ENCODE results near the gene METTL16. TPM values are rescaled to one million over a fixed set of nuclear protein-coding genes. Genes with fewer than 3 reads are reported as not detected.

METTL16 gene
- total RNA-seq, 1 donor from 2014 or later: 22.6 TPM

DNA sequence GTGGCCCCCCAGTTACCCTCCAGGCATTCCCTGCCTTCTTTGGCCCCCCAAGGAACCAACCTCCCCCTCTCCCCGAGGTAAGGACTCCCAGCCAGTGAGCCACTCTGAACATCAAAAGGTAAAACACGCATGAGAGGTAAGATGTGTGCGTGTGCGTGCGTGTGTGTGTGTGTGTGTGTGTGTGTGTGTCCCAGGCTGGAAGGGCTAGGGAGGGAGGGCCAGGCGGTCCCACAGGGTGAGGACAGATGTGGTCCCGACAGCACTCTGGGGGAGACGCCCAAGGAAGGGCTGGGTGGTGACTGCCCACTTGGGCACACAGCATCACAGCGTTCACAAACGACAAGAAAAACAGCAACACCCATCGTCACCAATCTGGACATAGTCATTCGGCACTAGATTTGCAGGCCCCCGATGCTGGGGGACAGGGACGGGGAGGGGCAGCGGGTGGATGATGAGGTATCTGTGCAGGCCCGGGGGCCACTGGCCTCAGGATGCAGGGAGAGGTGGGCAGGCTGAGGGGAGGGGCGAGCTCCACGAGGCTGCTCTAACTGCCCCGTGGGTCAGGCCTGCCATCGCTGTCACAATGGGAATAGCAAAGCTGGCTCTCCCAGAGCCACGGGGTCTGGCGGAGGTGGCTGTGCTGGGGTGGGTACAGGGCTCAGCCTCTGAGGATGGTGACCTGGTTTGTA is 127.1 kb downstream of the METTL16 start:
- peak overlapping the region; percentile 52 for H3K4me3 Mint-ChIP-seq (ENCODE audit: unreplicated experiment)
- H3K36me3 Mint-ChIP-seq (ENCODE audit: unreplicated experiment): no peaks in the 10 kb centered on the region

DNA sequence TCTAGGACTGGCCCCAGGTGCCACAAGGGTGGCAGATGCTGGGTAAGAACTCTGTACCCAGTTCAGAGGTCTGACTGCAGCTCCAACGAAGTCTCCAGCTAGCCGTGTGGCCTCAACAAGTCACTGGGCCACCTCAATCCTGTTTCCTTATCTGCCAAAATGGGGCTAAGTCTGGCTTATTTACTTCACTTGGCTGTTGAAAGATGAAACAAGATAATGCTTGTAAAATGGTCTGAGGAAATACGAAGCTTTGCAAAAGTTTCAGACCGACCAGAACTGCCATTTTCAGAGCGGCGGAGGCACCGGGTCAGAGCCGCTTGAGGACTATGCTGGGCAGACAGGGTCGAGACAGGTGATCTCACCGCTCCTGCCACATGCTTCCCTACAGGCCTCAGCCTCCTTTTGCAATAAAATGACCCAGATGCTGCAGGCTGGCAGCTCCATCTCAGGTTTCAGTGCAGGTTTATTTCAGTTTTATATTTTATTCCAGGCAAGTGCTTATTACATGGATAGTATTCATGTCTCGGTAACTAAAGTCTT is 128.0 kb downstream of the METTL16 start:
- no peak for TF ChIP-seq CTCF (IDR thresholded peaks at IDR 0.05; ENCODE audit: partially characterized antibody, unreplicated experiment)
- Mint-ChIP-seq H3K4me1 (ENCODE audit: low read depth, unreplicated experiment) (peaks cover 35% of the 10 kb centered on the region), H3K36me3 (ENCODE audit: unreplicated experiment) (no peaks in the 10 kb centered on the region), H3K27ac (ENCODE audit: unreplicated experiment) (peak overlapping the region; percentile 68), H3K4me3 (ENCODE audit: unreplicated experiment) (peak overlapping the region; percentile 47), H3K27me3 (ENCODE audit: unreplicated experiment) (peaks cover 11% of the 10 kb centered on the region), H3K9me3 (ENCODE audit: unreplicated experiment) (peaks cover 14% of the 10 kb centered on the region)
- DNase-seq: no peak

More for the DNA sequence above, 127.1 kb downstream of the METTL16 start:
- H3K9me3 Mint-ChIP-seq (ENCODE audit: unreplicated experiment): peaks cover 14% of the 10 kb centered on the region
- no peak for DNase-seq
- H3K4me1 Mint-ChIP-seq (ENCODE audit: low read depth, unreplicated experiment): peaks cover 36% of the 10 kb centered on the region
- H3K27me3 Mint-ChIP-seq (ENCODE audit: unreplicated experiment): peaks cover 11% of the 10 kb centered on the region
- TF ChIP-seq CTCF (IDR thresholded peaks at IDR 0.05; ENCODE audit: partially characterized antibody, unreplicated experiment): no peak
- peak overlapping the region; percentile 75 for H3K27ac Mint-ChIP-seq (ENCODE audit: unreplicated experiment)

DNA sequence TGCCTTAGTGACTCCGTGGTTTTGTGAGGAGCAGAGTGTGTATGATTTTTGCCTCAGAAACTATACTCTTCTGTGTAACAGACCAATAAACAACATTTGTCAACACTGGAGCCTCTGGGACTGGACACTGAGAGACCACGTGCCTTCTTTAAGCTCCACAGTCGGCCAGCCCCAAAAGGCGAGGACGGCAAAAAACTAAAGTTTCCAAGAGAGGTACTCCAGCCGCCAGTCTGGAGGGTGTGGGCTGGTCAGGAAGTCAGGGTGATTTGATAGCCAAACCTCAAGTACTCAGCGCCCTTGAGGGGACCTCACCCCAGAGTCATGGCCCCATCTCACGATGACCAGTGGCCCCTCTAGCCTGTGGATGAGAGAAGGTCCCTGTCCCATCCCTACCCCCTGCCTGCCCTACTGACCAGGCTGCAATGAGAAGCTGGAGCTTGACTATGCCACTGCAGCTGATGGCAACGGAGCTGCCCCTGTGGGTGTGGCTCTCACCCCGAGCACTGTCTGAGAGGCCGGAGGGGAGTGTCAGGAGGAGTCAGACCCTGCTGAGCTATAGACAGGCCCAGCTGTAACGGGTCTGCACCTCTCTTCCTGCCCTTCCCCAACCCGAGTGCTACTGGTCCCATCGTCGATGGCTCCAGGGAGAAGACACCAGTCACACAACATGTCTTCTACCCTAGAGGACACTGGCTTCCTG is 130.6 kb downstream of the METTL16 start:
- Mint-ChIP-seq H3K36me3 (ENCODE audit: unreplicated experiment) (no peaks in the 10 kb centered on the region), H3K4me1 (ENCODE audit: low read depth, unreplicated experiment) (peaks cover 31% of the 10 kb centered on the region), H3K4me3 (ENCODE audit: unreplicated experiment) (peak overlapping the region; percentile 25), H3K9me3 (ENCODE audit: unreplicated experiment) (peaks cover 13% of the 10 kb centered on the region), H3K27ac (ENCODE audit: unreplicated experiment) (peak overlapping the region; percentile 79), H3K27me3 (ENCODE audit: unreplicated experiment) (peaks cover 10% of the 10 kb centered on the region)
- no peak for DNase-seq
- TF ChIP-seq CTCF (IDR thresholded peaks at IDR 0.05; ENCODE audit: partially characterized antibody, unreplicated experiment): no peak

GRCh38 chr17:2380226-2380922 is 131.3 kb downstream of the METTL16 start:
- TF ChIP-seq CTCF (IDR thresholded peaks at IDR 0.05; ENCODE audit: partially characterized antibody, unreplicated experiment): no peak
- Mint-ChIP-seq H3K36me3 (ENCODE audit: unreplicated experiment) (no peaks in the 10 kb centered on the region), H3K27ac (ENCODE audit: unreplicated experiment) (peak overlapping the region; percentile 79), H3K4me3 (ENCODE audit: unreplicated experiment) (peak overlapping the region; percentile 30), H3K9me3 (ENCODE audit: unreplicated experiment) (peaks cover 13% of the 10 kb centered on the region), H3K27me3 (ENCODE audit: unreplicated experiment) (peaks cover 10% of the 10 kb centered on the region), H3K4me1 (ENCODE audit: low read depth, unreplicated experiment) (peaks cover 31% of the 10 kb centered on the region)
- no peak for DNase-seq

Data from glutamatergic neuron (in vitro differentiated cells).